Right lung (tissue), 5 donors: ENCODE measurements around the gene ASMTL. TPM values are rescaled to one million over a fixed set of nuclear protein-coding genes. Genes with fewer than 3 reads are reported as not detected.
"Not testable (repeated sequence)": the region's sequence is repeated elsewhere in the genome, so short reads cannot be mapped to it uniquely, and the experiment has no call there.

Source experiments
- DNase-seq, 2 donors: peaks; one replicate each; pipeline ENCODE4 v3.0.0-alpha.2; 2013
- polyA plus RNA-seq, 5 donors: library from polyadenylated mRNA; unstranded; fragments of 120-200 nt; gene quantifications; one replicate each; pipeline versions ENCODE4 v1.2.1 to v1.2.3, GENCODE V29; 2013; ENCODE audit warnings: inconsistent platforms in 1 of 5, low replicate concordance in 1 of 5; ENCODE audit not compliant: insufficient read length in 5 of 5, insufficient read depth in 1 of 5

Gene ASMTL
- polyA plus RNA-seq, 5 donors = 17.2 to 32.1 (median 26.6) TPM

- DNase-seq = no peak
Measured at GRCh38 chrX:1390621-1391369, 61.9 kb downstream of the ASMTL start.

DNA sequence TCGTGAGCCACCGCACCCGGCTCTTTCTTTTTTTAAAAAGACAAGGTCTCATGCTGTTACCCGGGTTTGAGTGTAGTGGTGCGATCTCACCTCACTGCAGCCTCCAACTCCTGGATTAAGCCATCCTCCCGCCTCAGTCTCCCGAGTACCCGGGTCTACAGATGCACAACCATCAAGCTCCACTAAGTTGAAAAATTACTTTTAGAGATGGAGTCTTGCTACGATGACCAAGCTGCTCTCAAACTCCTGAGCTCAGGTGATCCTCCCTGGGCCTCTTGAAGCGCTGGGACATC is 62.8 kb downstream of the ASMTL start:
- no peak for DNase-seq

GRCh38 chrX:1389181-1389992 is 63.3 kb downstream of the ASMTL start:
- DNase-seq = no peak

- DNase-seq = no peak
Measured at GRCh38 chrX:1388651-1389050, 64.1 kb downstream of the ASMTL start.

DNA sequence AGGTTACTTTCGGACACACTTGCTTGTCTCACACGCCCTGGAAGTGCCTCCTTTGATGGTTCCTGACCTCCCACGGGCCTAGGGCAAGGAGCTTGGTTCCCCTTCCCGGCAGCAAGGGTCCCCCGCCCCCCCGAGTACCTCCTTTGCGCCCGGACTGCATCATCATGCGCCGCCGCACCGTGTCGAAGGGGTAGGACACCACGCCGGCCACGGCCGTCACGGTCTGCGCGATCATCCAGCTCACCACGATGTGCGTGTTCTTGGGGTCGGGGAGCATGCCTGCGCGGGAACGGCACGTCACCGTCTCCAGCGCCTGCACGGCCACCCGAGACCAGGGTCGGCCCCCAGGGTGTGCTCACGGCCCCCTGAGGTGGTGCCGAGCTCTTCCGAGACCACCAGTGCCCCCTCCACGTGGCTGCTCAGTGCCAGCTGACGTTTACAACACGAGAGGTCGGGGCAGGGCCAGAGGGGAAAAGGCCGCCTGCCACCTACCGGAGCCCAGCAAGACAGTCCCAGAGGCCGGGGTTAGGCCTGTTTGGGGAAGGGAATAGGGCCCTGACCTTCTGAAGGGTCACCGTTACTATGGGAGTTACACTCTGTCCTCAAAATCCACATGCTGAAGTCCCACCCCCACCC is 65.5 kb downstream of the ASMTL start:
- DNase-seq = no peak

GRCh38 chrX:1386338-1387127 is 66.2 kb downstream of the ASMTL start:
- DNase-seq = no peak

DNA sequence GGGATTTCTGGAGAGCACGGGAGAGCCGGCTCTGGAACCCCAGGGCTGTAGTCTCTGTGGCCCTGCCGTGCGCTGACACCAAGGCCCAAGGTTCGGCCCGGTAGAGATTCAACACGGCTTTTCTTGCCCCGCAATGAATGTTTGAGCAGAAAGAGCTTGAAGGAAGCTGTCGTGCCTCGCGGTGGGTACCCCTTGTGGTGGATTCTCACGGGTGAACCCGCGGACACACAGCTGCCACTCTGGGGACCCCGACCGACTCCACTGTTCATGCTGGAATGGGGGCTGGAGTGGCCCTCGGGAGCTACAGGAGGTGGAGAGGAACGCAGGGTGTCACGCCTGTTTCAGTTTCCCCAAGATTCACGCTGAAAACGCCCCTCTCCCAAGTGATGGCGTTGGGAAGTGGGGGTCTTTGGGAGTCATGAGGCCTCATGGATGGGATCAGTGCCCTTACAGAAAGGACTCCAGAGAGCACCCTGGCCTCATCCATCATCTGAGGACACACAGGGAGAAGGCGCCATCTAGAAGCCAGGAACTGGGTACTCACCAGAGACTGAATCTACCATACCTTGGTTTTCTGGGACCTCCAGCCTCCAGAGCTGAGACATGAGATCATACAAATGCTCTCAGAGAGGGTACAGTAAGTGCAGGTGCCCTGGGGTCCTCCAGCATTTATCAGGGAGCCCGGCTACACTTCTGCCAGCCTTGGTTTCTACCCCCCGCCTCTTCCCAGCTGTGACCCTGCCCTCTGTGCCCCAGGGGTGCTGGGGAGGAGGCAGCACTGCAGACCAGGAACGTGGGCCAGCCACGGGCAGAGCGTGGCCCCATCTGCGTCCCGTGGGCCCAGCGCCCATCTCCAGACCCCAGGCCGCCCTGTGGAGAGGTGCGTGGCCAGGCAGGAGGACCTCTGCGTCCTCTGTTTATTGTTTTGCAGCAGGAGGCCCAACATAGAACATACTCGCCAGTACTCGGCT is 67.2 kb downstream of the ASMTL start:
- DNase-seq = no peak

DNA sequence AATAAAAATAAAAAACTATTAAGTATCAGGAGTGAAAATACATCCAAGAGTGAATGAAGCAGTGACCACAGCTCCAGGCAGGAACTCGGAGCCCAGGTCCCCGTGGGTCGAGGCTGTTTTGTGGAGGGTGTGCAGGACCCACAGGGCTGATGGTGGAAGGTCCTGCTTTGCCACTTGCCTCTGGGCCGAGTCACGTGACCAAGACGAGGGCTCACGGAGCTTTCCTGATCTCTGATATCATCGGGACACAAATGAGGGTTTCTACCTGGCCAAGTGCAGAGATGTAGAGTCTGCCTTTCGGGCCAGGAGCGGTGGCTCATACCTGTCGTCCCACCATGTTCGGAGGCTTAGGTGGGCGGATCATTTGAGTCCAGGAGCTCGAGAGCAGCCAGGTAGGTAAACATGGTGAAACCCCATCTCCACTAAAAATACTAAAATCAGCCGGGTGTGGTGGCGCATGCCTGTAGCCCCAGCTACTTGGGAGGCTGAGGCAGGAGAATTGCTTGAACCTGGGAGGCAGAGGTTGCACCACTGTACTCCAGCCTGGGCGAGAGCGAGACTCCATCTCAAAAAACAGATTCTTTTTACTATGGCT is 68.0 kb downstream of the ASMTL start:
- no peak for DNase-seq

DNA sequence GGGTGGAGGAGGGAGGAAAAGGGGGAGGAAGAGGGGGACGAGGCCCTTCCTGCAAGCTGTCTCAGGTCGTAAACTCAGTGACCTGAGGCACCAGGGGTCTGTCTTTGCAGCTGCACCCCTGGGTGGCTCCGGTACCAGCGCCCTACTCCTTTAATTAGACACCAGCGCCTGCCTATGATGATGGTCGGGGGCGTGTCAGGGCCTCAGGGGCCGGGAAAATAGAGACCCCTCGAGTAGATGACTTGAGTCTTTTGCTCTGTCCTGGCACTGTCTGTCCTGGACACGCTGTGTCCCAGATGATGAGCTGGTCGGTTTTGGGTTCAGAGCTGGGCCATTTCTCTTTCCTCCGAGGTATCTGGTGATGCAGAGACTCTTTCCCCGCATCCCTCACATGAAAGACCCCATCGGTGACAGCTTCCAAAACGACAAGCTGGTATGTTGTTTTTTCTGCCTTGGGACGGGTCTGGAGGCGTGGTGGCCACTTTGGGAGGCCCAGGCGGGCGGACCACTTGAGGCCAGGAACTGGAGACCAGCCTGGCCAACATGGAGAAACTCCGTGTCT is 72.0 kb downstream of the ASMTL start:
- DNase-seq = no peak

DNA sequence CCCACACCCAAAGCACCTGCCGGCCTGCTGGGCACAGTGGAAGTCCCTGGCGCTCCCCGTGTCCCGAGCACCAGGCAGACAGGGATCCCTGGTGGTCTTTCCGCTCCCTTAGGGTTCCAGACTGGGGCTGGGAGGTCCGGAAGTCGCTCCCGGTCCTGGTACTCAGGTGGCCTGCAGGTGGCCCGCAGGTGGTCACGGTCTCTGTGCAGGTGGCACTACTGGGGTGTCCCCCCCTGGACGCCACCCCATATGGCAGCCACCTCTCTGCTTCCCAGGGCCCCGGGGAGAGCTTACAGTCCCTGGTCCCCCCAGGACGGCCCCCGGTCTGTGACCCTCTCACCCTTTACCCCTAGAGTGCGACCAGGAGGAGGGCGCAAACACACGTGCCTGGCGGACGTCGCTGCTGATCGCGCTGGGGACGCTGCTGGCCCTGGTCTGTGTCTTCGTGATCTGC is 74.4 kb downstream of the ASMTL start:
- DNase-seq = no peak

GRCh38 chrX:1368385-1368698 is 84.4 kb downstream of the ASMTL start:
- DNase-seq = no peak

DNA sequence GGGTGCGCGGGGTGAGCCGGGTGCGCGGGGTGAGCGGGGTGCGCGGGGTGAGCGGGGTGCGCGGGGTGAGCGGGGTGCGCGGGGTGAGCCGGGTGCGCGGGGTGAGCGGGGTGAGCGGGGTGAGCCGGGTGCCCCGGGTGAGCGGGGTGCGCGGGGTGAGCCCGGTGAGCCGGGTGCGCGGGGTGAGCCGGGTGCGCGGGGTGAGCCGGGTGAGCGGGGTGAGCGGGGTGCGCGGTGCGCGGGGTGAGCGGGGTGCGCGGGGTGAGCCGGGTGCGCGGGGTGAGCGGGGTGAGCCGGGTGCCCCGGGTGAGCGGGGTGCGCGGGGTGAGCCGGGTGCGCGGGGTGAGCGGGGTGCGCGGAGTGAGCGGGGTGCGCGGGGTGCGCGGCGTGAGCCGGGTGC is 86.3 kb downstream of the ASMTL start:
- DNase-seq = not testable (repeated sequence)

DNA sequence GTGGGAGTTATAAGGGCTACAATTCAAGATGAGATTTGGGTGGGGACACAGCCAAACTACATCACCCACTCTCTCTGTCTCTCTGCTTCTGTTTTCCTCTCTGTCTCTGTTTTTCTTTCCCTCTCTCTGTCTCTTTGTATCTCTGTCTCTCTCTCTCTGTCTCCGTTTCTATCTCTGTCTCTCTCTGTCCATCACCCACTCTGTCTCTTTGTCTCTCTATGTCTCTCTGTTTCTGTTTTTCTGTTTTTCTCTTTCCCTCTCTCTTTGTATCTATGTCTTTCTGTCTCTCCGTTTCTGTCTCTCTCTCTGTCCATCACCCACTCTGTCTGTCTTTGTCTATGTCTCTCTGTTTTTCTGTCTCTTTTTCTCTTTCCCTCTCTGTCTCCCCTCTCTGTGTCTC is 90.8 kb downstream of the ASMTL start:
- no peak for DNase-seq

DNA sequence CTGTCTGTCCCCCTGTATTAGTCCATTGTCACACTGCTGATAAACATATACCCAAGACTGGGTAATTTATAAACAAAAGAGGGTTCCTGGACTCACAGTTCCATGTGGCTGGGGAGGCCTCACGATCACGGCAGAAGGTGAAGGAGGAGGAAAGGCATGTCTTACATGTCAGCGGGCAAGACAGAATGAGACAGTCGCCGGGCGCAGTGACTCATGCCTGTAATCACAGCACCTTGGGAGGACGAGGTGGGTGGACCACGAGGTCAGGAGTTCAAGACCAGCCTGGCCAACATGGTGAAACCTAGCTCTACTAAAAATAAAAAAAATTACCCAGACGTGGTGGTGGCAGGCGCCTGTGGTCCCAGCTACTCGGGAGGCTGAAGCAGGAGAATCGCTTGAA is 91.4 kb downstream of the ASMTL start:
- no peak for DNase-seq

DNA sequence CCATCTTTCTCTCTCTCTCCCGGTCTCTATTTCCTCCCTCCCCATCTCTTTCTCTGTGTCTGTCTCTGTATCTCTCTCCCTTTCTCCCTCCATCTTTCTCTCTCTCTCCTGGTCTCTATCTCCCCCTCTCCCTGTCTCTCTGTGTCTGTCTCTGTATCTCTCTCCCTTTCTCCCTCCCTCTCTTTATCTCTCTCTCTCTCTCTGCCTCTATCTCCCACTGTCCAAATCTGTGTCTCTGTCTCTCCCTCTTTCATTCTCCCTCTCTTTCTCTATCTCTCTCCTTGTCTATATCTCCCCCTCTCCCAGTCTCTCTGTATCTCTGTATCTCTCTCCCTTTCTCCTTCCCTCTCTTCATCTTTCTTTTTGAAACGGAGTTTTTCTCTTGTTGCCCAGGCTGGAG is 92.5 kb downstream of the ASMTL start:
- DNase-seq = no peak

GRCh38 chrX:1359477-1359873 is 93.2 kb downstream of the ASMTL start:
- DNase-seq = no peak

DNA sequence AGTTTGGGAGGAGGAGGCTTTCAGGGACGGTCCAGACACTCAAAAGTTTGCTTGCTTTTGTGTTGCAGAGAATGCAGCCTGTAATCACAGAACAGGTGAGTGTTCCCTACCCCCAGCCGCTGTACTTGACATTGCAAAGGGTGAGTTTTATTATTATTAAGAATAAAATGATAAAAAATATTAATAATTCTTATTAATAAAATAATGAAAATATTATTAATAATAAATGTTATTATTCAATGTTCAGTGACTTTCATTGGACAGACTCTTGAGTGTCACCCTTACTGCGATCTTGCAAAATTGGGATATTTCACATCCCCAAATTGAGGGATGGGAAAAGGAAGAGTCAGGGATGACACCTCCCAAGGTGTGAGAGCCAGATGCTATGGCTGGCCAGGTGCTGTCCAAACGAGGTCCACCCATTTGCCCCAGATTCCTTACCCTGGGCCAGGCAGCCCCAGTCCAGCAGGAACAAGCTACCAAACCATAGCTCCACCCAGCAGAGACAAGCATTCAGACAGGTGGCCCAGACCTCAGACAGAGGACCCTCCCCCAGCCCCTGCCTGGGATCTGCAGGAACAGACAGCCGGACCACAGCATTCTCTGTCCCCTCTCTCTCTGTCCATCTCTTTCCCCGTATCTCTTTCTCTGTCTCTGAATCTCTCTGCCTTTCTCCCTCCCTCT is 93.8 kb downstream of the ASMTL start:
- no peak for DNase-seq

GRCh38 chrX:1357993-1358392 is 94.7 kb downstream of the ASMTL start:
- DNase-seq = no peak

DNA sequence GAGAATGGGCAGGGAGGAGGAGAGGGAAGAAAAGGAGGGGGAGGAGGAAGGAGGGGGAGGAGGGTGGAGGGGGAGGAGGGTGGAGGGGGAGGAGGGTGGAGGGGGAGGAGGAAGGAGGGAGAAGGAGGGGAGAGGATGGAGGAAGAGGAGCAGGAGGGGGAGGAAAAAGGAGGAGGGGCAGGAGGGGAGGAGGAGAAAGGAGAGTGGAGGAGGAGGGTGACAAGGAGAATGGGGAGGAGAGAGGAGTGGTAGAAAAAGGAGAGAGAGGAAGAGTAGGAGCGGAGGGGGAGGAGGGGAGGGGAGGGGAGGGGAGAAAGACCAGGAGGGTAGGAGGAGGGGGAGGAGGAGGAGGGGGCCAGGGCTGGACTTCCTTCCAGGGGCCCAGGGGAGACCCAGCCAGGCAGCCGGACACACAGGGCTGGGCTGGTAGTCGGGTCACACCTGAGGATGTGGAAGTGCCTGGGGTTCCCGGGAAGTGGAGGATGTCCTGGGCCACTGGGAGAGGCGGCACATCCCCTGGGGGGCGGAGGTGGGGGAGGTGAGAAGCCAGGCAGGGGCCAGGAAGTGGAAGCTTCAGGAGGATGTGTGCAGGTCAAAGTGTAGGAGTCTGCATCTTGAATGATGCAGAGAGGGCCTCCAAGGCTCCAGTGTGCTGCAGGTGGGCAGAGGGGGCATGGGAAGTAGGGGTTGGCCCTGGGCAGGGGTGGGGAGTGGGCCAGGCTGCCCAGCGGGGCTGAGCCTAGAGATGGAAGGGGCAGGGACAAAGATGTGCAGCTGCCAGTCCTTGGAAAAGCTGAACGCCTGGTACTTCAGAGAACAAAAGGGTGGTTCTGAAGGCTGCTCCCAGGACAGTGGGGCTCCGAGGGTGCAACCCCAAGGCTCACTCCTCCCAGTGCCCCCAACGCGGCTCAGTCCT is 97.3 kb downstream of the ASMTL start:
- DNase-seq = no peak
